Activated naive CD8-positive, alpha-beta T cell treated with anti-CD3 and anti-CD28 coated beads, Interleukin-2, amount 50 U/mL, for 24 hours (primary cell): ENCODE data around the gene AFF4.
"Not testable (repeated sequence)": the region's sequence is repeated elsewhere in the genome, so short reads cannot be mapped to it uniquely, and the experiment has no call there.

ENCODE experiments used
- ATAC-seq: fragments of 150-1000 bp; cut with Tn5 transposase; one replicate; pipeline ENCODE4 v1.10.0; 2021
- DNase-seq: peaks from one replicate; pipeline ENCODE4 v3.0.0; 2021
- H3K27ac Mint-ChIP-seq: one replicate; pipeline ENCODE4 v1.8.0; 2021; ENCODE audit warnings: mild to moderate bottlenecking, mixed read lengths
- H3K27me3 Mint-ChIP-seq: one replicate; pipeline ENCODE4 v1.8.0; 2021; ENCODE audit warnings: mixed read lengths
- H3K36me3 Mint-ChIP-seq: one replicate; pipeline ENCODE4 v1.8.0; 2021; ENCODE audit warnings: low read depth, mixed read lengths
- H3K4me1 Mint-ChIP-seq: one replicate; pipeline ENCODE4 v1.8.0; 2021; ENCODE audit warnings: mixed read lengths
- H3K4me3 Mint-ChIP-seq: one replicate; pipeline ENCODE4 v1.8.0; 2021; ENCODE audit warnings: mild to moderate bottlenecking, moderate library complexity, mixed read lengths
- H3K9me3 Mint-ChIP-seq: one replicate; pipeline ENCODE4 v1.8.0; 2021; ENCODE audit warnings: mixed read lengths

The AFF4 gene

GRCh38 chr5:132963171-132964104, at the start of gene AFF4:
TSS of gene AFF4 (minus strand) at chr5:132963634. CDS start at chr5:132937189, 26,445 bp downstream.
- Mint-ChIP-seq H3K36me3 (peaks cover 8% of the 10 kb centered on the region), H3K9me3 (no peaks in the 10 kb centered on the region), H3K27me3 (no peaks in the 10 kb centered on the region), H3K27ac (peak within 1 kb of the TSS; percentile 98), H3K4me3 (peak within 1 kb of the TSS; percentile 91), H3K4me1 (peaks cover 32% of the 10 kb centered on the region)
- peak; percentile 91 for DNase-seq
- ATAC-seq = peak; percentile 93

GRCh38 chr5:133008455-133008854, 45.0 kb upstream of the AFF4 start:
- not testable (repeated sequence) for H3K27ac Mint-ChIP-seq, H3K27me3 Mint-ChIP-seq, H3K9me3 Mint-ChIP-seq, ATAC-seq, DNase-seq, H3K4me3 Mint-ChIP-seq, H3K4me1 Mint-ChIP-seq
- peaks cover 19% of the 10 kb centered on the region for H3K36me3 Mint-ChIP-seq

- ATAC-seq (no peak), DNase-seq (no peak)
- Mint-ChIP-seq H3K36me3 (peaks cover 24% of the 10 kb centered on the region), H3K4me3 (no peak overlapping the region), H3K27ac (no peak overlapping the region), H3K27me3 (no peaks in the 10 kb centered on the region), H3K4me1 (no peaks in the 10 kb centered on the region), H3K9me3 (no peaks in the 10 kb centered on the region)
Observed at GRCh38 chr5:133006653-133007052, 43.2 kb upstream of the AFF4 start.

- peaks cover 8% of the 10 kb centered on the region for H3K36me3 Mint-ChIP-seq
- ATAC-seq (no peak), DNase-seq (no peak)
- no peak overlapping the region for H3K4me3 Mint-ChIP-seq
- no peaks in the 10 kb centered on the region for H3K9me3 Mint-ChIP-seq
- H3K4me1 Mint-ChIP-seq = no peaks in the 10 kb centered on the region
- no peak overlapping the region for H3K27ac Mint-ChIP-seq
- no peaks in the 10 kb centered on the region for H3K27me3 Mint-ChIP-seq
Observed at GRCh38 chr5:132999246-132999645, 35.8 kb upstream of the AFF4 start.

GRCh38 chr5:132998556-132998955, 35.1 kb upstream of the AFF4 start:
- Mint-ChIP-seq H3K36me3 (peaks cover 8% of the 10 kb centered on the region), H3K27me3 (no peaks in the 10 kb centered on the region), H3K27ac (no peak overlapping the region), H3K9me3 (no peaks in the 10 kb centered on the region), H3K4me3 (no peak overlapping the region), H3K4me1 (no peaks in the 10 kb centered on the region)
- DNase-seq (no peak), ATAC-seq (no peak)

GRCh38 chr5:132996307-132996706, 32.9 kb upstream of the AFF4 start:
- no peaks in the 10 kb centered on the region for H3K9me3 Mint-ChIP-seq
- DNase-seq = no peak
- H3K4me3 Mint-ChIP-seq = no peak overlapping the region
- H3K27ac Mint-ChIP-seq = no peak overlapping the region
- H3K27me3 Mint-ChIP-seq = no peaks in the 10 kb centered on the region
- no peak for ATAC-seq
- peaks cover 3% of the 10 kb centered on the region for H3K36me3 Mint-ChIP-seq
- no peaks in the 10 kb centered on the region for H3K4me1 Mint-ChIP-seq

- no peaks in the 10 kb centered on the region for H3K36me3 Mint-ChIP-seq
- H3K27me3 Mint-ChIP-seq = no peaks in the 10 kb centered on the region
- no peaks in the 10 kb centered on the region for H3K4me1 Mint-ChIP-seq
- no peaks in the 10 kb centered on the region for H3K9me3 Mint-ChIP-seq
- DNase-seq (no peak), ATAC-seq (no peak)
- no peak overlapping the region for H3K27ac Mint-ChIP-seq
- H3K4me3 Mint-ChIP-seq = no peak overlapping the region
Observed at GRCh38 chr5:132987531-132988408, 24.3 kb upstream of the AFF4 start.

- not testable (repeated sequence) for H3K4me3 Mint-ChIP-seq, H3K4me1 Mint-ChIP-seq, H3K9me3 Mint-ChIP-seq, ATAC-seq, DNase-seq, H3K27me3 Mint-ChIP-seq, H3K27ac Mint-ChIP-seq, H3K36me3 Mint-ChIP-seq
Observed at GRCh38 chr5:132982971-132983370, 19.5 kb upstream of the AFF4 start.

- Mint-ChIP-seq H3K4me1 (no peaks in the 10 kb centered on the region), H3K27ac (no peak overlapping the region), H3K9me3 (peaks cover 8% of the 10 kb centered on the region), H3K27me3 (no peaks in the 10 kb centered on the region), H3K36me3 (no peaks in the 10 kb centered on the region), H3K4me3 (no peak overlapping the region)
- DNase-seq (no peak), ATAC-seq (no peak)
Observed at GRCh38 chr5:132981288-132981687, 17.9 kb upstream of the AFF4 start.

- H3K4me3 Mint-ChIP-seq = no peak overlapping the region
- no peak overlapping the region for H3K27ac Mint-ChIP-seq
- no peaks in the 10 kb centered on the region for H3K36me3 Mint-ChIP-seq
- no peaks in the 10 kb centered on the region for H3K4me1 Mint-ChIP-seq
- no peaks in the 10 kb centered on the region for H3K27me3 Mint-ChIP-seq
- DNase-seq (no peak), ATAC-seq (no peak)
- peaks cover 8% of the 10 kb centered on the region for H3K9me3 Mint-ChIP-seq
Observed at GRCh38 chr5:132979976-132980375, 16.5 kb upstream of the AFF4 start.

- Mint-ChIP-seq H3K4me3 (no peak overlapping the region), H3K9me3 (peaks cover 8% of the 10 kb centered on the region), H3K27me3 (no peaks in the 10 kb centered on the region), H3K4me1 (no peaks in the 10 kb centered on the region), H3K27ac (no peak overlapping the region), H3K36me3 (no peaks in the 10 kb centered on the region)
- DNase-seq = no peak
- no peak for ATAC-seq
Observed at GRCh38 chr5:132979367-132979940, 16.0 kb upstream of the AFF4 start.

GRCh38 chr5:132976852-132977251, 13.4 kb upstream of the AFF4 start:
- Mint-ChIP-seq H3K4me3 (no peak overlapping the region), H3K4me1 (no peaks in the 10 kb centered on the region), H3K27ac (no peak overlapping the region), H3K9me3 (peaks cover 8% of the 10 kb centered on the region), H3K36me3 (no peaks in the 10 kb centered on the region), H3K27me3 (no peaks in the 10 kb centered on the region)
- DNase-seq (no peak), ATAC-seq (no peak)

- not testable (repeated sequence) for H3K4me3 Mint-ChIP-seq, H3K4me1 Mint-ChIP-seq, H3K27ac Mint-ChIP-seq, ATAC-seq, H3K9me3 Mint-ChIP-seq, H3K36me3 Mint-ChIP-seq, DNase-seq, H3K27me3 Mint-ChIP-seq
Observed at GRCh38 chr5:132972436-132972828, 9.0 kb upstream of the AFF4 start.

GRCh38 chr5:132971483-132972435, 8.3 kb upstream of the AFF4 start:
- no peak for DNase-seq
- Mint-ChIP-seq H3K27ac (no peak overlapping the region), H3K4me1 (no peaks in the 10 kb centered on the region), H3K9me3 (peaks cover 1% of the 10 kb centered on the region), H3K27me3 (no peaks in the 10 kb centered on the region), H3K36me3 (no peaks in the 10 kb centered on the region), H3K4me3 (no peak overlapping the region)
- ATAC-seq = no peak
